Right renal cortex interstitium (tissue), 3 donors: Measurements from ENCODE around the gene ARHGEF40. TPM values are rescaled to one million over a fixed set of nuclear protein-coding genes. Genes with fewer than 3 reads are reported as not detected.

ENCODE experiments used
- DNase-seq, 3 donors: peaks; one replicate each; pipeline ENCODE4 v3.0.0-alpha.2; 2013; ENCODE audit warnings: low read depth in 3 of 3, low spot score in 2 of 3
- polyA plus RNA-seq, 3 donors: library from polyadenylated mRNA; unstranded; fragments of 120-200 nt; gene quantifications; one replicate each; pipeline ENCODE4 v1.2.1, GENCODE V29; 2013; ENCODE audit not compliant: insufficient read length in 3 of 3

Gene ARHGEF40
- polyA plus RNA-seq, 3 donors = 69.3 to 71.9 (median 70.0) TPM

DNA sequence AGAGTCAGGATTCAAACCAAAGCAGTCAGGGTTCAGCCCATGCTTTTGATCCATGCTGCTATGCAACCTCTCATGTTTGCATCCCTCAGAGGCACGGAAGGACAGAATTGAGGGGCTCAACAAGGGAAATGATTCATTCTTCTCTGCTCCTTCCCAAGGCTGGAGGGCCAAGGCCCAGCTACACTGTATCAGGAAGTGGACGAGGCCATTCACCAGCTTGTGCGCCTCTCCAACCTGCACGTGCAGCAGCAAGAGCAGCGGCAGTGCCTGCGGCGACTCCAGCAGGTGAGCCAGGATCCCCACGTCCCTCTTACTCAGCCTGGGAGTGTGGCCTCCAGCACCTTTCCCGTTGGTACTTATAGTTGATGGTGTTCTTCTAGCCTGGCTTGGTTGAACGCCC, 8.6 kb downstream of the ARHGEF40 start:
- no peak for DNase-seq

DNA sequence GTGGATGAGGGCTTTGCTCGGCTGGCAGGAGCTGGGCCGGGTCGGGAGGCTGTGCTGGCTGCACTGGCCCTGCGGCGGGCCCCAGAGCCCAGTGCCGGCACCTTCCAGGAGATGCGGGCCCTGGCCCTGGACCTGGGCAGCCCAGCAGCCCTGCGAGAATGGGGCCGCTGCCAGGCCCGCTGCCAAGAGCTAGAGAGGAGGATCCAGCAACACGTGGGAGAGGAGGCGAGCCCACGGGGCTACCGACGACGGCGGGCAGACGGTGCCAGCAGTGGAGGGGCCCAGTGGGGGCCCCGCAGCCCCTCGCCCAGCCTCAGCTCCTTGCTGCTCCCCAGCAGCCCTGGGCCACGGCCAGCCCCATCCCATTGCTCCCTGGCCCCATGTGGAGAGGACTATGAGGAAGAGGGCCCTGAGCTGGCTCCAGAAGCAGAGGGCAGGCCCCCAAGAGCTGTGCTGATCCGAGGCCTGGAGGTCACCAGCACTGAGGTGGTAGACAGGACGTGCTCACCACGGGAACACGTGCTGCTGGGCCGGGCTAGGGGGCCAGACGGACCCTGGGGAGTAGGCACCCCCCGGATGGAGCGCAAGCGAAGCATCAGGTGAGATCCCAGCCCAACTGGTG, 11.5 kb downstream of the ARHGEF40 start:
- no peak for DNase-seq

DNA sequence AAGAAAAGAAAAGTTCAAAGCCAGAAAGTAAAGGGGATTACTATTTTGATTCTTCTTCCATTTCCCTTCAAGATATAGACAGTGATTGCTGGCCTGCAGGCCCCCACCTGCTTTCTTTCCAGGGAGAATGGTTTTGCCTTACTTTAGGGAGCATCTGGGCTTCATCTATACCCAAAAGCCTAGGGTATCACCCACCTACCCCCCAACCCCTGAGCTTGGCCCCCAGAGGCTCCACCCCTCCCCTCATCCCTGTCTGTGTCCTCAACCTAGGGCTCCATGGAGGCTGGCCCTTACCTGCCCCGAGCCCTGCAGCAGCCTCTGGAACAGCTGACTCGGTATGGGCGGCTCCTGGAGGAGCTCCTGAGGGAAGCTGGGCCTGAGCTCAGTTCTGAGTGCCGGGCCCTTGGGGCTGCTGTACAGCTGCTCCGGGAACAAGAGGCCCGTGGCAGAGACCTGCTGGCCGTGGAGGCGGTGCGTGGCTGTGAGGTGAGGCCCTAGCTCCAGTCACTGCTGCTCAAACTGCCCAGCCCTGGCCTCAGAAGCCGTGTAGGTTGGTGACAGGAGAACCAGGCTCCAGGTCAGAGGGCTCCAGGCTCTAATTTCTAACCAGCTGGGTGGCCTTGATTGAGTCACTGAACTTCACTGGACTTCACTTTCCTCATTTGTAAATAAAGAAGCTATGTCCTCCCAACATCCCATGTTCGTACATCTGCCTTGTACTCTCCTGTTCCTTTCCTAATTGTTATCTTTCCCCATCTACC, 13.6 kb downstream of the ARHGEF40 start:
- no peak for DNase-seq

DNA sequence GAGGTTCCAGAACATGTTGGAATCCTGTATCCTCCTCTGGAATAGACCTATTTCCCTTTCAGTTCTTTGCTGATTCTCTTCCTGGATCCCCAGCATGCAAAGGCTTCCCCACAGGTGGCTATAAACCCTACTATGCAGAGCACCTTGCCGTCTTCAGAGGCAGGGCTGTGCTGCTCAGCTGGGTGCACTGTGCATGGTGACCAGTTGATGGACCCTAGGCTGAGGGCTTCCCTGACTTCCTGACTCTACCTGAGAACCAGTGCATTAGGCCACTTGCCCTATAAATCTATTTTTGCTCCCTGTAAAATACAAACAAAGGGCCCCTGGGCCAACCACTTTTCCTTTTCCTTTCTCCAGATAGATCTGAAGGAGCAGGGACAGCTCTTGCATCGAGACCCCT, 14.3 kb downstream of the ARHGEF40 start:
- no peak for DNase-seq

DNA sequence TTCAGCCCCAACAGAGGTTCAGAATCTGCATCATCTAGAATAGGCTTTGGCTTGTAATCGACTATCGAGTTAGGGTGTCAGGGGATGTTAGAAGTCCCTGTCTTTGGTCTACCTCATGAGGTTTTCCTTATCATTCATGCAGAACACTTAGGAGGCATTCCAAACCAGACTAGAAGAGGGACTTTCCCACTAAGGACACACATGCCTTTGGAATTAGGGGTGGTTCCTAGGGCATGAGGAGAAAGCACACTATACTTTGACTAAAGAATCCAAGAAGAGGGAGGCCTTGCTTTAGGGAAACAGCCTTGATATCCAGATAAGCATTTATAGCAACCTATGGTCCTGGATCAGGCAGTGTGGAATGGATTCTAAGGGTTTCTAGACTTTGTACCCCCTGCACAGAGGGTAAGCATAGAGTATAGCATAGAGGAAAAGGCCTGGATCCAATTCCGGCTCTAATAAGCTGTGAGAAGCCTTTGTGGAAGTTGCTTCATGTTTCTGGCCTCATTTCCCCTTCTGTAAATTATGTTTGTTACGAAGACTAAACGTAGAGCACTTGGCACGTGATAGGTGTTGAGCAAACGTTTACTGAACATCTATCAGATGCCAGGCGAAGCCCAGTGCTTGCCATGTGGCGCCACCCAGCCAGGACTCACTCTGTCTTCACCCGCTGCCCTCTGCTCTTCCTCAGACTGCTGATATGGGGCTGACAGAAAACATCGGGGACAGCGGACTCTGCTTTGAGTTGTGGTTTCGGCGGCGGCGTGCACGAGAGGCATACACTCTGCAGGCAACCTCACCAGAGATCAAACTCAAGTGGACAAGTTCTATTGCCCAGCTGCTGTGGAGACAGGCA, 15.1 kb downstream of the ARHGEF40 start:
- DNase-seq = no peak

DNA sequence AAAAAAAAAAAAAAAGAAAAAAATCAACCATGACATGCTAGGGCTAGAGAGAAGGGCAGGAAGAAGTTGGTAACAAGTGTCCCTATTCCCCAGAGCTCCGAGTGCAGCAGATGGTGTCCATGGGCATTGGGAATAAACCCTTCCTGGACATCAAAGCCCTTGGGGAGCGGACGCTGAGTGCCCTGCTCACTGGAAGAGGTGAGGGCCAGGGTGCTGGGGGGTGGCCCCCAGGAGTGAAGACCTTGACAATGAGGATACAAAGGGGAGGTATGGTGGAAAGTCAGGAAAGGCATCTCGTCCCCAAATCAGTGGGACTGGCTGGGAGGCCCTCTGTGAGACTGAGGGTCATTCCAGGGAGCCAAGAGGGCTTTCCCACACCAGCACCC, 16.8 kb downstream of the ARHGEF40 start:
- DNase-seq = no peak

DNA sequence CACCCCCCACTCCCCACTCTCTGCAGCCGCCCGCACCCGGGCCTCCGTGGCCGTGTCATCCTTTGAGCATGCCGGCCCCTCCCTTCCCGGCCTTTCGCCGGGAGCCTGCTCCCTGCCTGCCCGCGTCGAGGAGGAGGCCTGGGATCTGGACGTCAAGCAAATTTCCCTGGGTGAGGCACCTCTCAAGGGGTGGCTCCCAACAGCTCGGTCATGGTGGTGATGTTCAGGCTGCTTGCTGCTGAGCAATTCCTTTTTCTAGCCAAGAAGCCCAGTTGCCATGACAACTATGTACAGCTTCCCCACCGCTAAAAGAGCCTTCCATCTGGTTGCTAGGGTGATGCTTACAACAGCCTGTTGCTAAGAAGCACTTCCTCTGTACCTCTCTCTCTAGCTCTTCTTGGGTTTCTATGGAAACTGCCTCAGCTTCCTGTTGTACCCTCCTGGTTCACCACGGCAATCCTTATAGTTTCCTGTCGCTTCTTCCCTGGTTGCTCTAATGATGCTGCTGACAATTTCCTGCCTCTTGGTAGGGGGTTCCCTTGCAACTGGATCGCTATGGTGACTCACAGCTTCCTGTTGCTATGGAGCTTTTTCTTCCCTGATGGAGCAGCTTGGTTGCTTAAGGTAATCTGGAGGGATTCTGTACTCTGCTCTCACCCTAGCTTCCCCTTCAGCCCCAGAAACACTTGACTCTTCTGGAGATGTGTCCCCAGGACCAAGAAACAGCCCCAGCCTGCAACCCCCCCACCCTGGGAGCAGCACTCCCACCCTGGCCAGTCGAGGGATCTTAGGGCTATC, 17.4 kb downstream of the ARHGEF40 start:
- no peak for DNase-seq

DNA sequence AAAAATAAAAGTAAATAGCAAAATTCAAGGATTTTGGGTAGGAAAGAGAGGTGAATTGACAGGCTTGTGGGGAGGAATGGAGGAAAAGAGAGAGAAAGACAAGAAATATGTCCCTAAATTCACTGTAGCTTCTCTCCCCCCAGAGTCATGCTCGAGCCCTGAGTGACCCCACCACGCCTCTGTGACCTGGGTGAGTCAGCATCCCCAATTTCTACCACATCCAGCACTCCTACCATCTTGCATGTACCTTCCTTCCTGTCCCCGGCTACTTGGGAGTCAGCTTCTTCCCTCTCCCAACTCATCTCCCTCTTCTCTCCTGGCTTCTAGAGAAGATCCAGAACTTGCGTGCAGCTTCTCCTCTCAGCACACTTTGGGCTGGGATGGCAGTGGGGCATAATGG, 18.6 kb downstream of the ARHGEF40 start:
- DNase-seq = no peak

DNA sequence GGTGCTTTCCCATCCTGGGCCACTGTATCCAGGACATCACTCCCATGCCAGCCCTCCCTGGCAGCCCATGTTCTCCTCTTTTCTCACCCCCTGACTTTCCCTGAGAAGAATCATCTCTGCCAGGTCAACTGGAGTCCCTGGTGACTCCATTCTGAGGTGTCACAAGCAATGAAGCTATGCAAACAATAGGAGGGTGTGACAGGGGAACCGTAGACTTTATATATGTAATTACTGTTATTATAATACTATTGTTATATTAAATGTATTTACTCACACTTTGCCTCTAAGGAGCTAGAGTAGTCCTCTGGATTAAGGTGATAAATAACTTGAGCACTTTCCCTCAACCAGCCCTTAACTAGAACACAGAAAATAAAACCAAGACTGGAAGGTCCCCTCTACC, 19.2 kb downstream of the ARHGEF40 start:
- DNase-seq = no peak

DNA sequence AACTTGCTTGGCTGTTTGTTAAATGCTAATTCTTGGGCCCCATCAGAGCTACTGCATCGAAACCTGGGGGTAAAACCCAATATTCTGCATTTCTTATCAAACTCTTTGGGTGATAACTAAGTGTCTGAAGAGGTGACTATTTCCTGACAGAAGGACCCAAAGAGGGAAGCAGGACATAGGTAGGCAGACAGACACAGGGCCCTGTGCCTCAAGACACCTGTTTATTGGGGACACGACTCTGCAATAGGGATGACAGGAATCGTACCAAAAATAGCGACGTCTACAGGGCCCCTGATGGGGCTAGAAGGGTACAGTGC, 19.7 kb downstream of the ARHGEF40 start:
- no peak for DNase-seq

DNA sequence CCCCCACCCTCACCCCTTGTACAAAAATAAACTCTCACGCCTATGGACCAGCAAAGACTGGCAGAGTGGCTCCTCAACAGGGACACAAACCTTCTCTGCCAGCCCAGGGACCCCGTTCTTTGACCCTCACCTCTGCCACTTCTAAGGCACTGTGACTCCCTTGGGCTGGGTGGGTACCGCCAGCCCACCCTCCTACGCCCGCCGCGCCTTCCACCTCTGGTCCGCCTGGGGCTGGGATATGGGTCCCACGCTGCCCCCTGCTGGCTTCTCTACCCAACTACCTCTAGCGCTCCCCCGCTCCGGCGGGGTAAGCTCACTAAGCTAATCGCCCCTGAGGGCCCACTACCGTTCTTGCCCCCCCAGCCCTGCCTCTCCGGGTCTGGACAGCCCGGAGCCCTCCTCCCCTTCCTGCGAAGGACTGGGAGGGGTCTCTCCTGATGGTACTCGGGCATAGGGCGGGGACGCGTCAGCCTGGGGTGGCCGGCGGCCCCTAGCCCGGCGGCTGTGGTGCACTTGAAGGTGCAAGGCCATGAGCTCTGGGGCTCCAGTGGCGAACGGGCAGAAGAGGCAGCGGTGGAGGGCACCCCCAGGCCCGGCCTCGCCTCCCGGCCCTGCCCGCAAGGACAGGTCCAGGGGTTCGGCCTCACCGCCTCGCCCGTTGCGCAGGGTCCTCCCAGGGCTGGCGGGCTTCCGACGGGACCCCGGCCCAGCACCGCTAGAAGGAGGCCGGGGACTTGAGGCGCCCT, 20.3 kb downstream of the ARHGEF40 start:
- DNase-seq = no peak

DNA sequence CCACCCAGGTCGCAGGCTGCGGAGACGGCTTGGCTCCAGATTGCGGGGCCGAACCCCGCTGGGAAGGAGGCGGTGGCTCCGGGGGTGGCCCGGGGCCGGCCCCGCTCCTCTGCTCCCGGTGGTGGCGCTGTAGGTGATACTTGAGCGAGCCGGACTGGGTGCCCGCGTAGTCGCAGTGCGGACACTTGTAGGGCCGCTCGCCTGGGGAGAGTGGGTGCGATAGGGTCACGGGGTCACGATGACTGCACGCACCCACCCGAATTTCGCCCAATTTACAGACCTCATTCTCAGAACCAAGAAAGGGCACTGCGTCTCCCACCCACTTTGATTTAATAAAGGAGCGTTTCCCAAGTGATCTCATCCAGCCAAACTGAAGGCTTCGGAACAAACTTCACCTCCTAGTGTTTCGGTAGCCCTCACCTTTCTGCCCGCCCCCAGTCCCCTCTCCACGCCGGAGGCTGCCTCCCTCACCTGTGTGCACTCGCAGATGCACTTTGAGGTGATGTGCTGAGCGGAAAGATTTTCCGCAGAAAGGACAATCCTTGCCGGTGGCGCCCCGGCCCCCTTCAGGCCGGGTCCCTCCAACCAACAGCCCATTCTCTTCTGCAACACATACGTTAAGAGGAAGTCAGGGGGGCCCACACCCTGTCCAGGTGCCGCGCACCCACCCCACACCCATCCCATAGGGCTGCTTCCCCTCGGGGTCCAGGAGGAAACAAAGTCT, 21.0 kb downstream of the ARHGEF40 start:
- DNase-seq = no peak

DNA sequence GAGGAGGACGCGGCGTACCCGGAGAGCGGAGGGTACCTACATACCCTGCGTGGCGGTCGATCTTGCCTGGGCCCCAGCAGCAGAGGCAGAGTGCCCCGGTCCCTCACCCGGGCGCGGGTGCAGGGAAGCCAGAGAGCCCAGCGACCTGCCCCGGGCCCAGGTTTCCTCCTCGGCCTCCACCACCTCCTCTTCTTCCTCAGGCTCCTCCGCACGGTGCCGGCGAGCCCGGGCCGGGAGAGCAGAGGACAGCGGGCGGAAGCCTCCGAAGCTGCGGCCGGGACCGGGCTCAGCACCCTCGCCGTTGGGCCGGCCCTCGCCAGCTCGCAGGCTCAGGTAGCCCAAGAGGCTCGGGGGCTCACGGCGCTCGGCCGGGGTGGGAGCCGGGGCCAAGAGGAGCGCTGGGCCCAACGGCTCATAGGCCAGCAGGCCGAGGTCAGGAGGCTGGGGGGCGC, 21.7 kb downstream of the ARHGEF40 start:
- no peak for DNase-seq

DNA sequence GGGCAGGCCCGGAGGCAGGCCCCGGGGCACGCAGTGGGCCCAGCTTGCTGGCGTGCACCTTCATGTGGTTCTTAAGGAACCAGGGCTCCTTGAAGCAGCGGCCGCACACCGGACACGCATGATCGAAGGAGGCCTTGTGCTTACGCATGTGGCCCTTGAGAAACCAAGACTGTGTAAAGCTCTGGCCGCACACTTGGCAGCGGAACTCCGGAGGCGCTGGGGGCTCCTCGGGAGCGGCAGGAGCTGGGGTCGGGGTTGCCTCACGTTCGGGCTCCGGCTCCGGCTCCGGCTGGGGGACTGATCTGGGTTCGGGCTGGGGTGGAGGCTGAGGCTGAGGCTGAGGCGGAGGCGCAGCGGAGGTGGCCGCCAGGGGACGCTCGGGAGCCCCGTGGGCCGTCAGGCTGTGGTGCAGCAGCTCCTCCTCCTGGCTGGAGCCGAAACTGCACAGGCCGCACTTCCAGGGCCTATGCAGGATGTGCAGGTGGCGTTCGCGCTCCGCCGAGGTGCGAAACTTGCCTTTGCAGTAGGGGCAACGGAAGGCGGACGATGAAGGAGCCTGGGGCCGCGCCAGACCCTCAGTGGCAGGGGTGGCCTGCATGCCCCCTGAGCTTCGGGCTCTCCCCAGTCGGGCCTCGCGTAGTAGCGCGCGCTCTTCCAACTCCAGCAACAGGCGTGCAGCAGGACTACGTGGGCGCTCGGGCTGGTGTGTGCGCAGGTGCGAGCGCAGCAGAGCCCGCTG, 22.3 kb downstream of the ARHGEF40 start:
- no peak for DNase-seq

DNA sequence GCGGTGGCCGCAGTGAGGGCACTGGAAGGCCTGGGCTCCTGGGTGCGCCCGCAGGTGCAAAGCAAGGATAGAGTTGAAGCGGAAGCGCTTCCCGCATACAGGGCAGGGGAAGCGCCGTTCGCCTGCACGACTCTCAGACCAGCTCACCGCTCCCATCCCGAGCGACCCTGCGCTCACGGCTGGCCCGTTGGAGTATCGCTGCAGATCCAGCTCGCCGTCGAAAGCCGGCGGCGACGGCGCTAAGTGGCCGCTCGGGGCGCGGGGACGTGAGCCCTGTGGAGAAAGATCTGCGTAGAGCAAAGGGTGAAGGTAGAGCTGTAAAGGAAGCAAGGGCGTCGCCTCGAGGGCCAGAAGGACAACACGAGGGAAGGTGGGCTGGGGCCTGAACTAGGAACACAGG, 22.9 kb downstream of the ARHGEF40 start:
- DNase-seq = no peak

DNA sequence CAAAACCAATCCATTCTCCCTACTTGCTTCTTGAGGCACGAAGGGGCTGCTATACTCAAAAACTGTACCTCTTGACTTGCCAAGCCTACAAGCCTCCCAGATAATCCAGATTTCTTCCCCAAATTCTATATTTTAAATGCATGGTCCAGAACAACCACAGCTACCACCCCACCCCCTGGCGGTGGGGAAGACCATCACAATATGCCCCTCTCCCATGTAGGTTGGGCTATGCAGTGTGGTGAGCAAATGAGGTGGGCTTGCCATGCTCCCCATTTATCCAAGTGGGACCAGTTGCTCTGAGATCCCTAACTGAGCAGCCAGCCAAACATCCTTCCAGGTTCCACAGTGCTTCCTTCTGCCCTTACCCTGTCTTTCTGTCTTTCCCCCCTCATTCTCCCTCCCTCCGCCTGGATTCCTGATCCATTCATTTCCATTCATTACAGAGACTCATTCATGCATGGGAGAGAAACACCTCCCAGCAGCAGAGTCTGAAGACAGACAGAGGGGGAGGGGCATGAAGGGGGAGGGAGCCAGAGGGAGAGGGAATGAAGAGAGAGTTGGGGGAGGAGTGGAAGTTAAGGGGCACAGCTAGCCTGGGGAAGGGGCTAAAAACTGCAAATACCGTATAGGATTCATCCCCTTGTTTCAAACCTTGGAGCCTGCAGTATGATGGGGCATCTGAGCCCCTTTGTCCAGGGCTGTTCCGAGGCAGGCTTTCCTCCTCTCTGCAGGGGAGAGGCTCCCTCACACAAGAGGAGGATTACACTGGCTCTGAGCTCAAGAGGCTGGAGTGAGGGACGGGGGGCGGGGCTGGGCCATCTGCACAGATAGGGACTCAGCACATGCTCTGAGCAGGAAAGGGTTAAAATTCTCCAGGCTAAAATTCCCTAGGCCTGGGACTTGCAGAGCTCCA, 23.9 kb downstream of the ARHGEF40 start:
- DNase-seq = peak in 1 of 3 donors; percentile 72

DNA sequence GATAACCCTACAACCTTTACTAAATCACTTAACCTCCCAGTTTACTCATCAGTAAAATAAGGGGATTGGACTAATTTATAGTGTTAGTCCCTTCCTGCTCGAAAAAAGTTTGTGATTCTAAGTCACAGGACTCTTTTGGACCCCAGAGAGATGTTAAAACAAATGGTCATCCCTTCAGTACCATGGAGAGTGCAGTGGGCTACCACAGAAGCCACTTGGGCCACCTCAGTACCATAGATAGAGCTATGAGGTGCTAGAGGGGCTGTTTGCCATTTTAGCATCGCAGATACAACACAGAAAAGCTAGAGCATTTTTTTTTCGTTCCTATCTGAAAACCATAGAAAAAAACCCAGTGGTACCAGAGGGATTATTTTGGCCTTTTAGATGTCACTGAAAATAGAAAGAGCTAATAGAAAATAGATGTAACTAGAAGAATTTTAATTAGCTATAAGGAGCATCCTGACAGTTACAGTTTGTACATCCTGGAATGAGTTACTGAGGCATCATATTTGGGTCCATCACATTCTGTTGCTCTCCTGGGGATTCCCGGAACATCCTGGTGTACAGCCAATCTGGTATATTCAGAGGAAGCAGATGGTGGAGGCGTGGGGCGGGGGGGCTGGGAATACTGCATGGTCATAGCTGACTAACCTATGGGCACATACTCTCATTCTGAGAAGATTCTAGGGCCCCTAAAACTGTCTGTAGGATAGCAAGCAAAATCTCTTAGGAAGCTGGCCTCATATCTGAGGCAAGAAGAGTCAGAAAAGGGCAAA, 25.5 kb downstream of the ARHGEF40 start:
- DNase-seq = no peak
